Stimulated activated CD4-positive, alpha-beta T cell treated with anti-CD3 and anti-CD28 coated beads, Interleukin-15, amount 100 ng/mL, for 24 hours (primary cell): Measurements from ENCODE around the gene DLST.

ENCODE experiments used
- DNase-seq: peaks from one replicate; pipeline ENCODE4 v3.0.0-alpha.2; 2020

Gene DLST

DNA sequence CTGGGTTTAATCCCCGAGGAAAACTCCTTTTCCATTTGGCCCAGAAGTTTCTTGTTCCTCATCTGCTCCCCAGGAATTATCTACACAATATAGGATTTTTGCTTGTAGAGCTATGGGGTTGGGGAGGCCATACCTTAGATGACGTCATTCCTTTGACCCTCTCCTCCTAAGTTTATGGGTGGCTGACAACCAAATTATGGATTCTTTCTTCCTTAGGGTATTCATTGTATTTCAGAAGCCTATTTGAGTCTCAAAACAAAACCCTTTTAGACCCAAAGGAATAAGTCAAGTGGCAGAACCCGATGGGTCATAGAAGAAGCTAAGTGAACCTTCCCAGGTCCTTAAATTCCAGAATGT, 20.0 kb upstream of the DLST start:
- no peak for DNase-seq

- no peak for DNase-seq
Measured at GRCh38 chr14:74863274-74863673, 18.4 kb upstream of the DLST start.

DNA sequence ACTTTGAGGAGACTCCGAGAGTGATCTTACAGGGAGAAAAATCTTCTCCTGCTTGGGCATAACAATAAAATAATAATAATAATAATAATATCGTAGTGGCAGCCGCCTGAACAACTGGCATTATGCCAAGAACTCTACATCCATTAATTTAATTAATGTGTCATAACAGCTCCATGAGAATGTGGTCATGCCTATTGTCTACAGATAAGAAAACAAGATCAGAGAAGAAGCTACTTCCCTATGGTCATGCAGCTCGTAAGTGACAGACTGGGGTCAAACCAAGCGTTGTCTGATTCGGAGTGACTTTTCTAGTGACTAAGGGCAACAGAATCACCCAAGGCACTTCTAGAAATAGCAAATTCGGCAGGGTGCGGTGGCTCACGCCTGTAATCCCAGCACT, 17.5 kb upstream of the DLST start:
- no peak for DNase-seq

- no peak for DNase-seq
Measured at GRCh38 chr14:74865156-74865555, 16.6 kb upstream of the DLST start.

DNA sequence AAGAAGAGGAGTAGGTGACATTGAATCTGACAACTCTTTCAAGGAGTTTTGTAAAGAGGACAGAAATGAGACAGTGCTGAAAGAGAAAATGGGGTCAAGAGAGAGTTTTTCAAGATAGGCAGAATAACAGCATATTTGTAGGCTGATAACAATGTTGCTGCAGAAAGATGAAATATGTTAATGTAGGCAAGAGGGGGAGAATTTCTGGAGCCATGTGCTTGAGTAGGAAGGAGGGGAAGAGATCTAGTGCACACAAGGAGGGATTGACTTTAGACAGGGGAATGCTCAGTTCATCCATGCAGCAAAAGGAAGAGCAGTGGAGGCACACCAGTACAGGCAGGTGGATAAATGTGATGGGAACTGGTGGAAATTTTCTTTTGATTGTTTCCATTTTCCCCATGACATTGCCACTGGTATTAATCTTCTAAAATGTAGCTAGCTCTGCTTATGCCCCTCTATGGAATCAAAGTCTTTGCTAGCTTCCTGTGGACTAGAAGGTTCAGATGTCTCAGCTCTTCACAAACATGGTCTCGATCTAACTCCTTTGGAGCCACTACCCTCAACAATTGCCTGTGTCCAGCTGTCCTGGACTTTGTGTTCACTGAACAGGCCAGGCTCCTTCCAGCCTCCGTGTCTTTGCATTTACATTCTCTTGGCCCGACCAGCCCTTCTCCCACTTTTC, 14.9 kb upstream of the DLST start:
- DNase-seq, result no peak

DNA sequence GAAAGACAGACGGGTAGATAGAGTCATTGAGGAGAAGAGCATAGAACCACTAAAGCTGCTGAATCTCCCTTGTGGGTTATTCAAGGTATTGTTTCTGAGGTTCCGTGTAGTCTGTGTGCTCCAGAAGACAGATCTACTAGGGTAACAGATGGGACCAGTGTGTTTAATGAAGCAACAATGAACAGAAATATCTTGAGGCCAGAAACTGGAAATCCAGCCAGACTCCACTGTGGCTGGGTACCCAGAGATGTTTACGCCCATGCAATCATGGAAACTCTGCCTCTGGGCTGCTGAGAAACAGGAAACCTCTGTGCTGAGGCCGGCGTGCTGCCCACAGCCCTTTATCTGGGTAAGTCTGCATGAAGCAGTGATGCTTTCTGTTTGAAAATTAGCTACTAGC, 14.0 kb upstream of the DLST start:
- peak; percentile 69 for DNase-seq

- no peak for DNase-seq
Measured at GRCh38 chr14:74868739-74869138, 13.0 kb upstream of the DLST start.

- no peak for DNase-seq
Measured at GRCh38 chr14:74871819-74872218, 9.9 kb upstream of the DLST start.

DNA sequence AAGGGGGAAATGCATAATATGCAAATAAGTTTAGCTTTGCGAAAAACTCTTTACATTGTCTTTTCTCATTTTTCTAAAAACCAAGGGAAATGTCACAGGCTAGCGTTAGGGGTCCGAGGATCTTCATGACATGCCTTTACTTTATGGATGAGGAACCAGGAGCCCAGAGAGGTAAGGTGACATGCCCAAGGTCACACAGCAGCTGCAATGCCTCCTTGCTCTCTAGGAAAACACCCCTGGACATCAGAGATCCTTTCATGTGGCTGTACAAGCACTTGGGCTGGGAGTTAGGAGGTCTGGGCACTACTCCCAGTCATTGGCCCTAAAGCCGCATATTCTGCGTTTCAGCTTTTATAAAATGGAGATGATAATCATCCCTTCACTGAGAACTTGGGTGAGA, 6.5 kb upstream of the DLST start:
- no peak for DNase-seq

GRCh38 chr14:74875941-74876913, 5.5 kb upstream of the DLST start, which contains the start of gene PROX2:
TSS of gene PROX2 (minus strand) at chr14:74876145. CDS start at chr14:74863834, 12,311 bp downstream.
- peak; percentile 25 for DNase-seq

GRCh38 chr14:74879427-74880182, 2.1 kb upstream of the DLST start:
- no peak for DNase-seq

GRCh38 chr14:74882103-74882920, 596 bp downstream of the DLST start:
- peak; percentile 64 for DNase-seq

GRCh38 chr14:74886001-74886400, 4.3 kb downstream of the DLST start:
- no peak for DNase-seq

- DNase-seq, result no peak
Measured at GRCh38 chr14:74888164-74889158, 6.7 kb downstream of the DLST start.

DNA sequence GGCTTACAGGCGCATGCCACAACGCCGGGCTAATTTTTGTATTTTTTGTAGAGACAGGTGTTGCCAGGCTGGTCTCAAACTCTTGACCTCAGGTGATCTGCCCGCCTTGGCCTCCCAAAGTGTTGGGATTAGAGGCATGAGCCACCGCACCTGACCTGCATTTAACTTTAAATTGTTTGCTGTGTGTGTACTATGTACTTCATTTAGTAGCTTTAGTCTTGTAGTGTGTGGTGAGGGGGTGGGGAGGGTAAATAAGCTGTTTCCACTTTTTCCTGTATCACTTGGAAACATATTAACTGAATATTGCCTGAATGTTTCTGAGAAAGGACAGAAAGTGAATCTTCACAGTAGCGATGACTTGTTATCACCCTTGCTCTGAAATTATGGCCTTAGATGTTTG, 8.5 kb downstream of the DLST start:
- no peak for DNase-seq

GRCh38 chr14:74891870-74892269, 10.2 kb downstream of the DLST start:
- DNase-seq, result no peak

DNA sequence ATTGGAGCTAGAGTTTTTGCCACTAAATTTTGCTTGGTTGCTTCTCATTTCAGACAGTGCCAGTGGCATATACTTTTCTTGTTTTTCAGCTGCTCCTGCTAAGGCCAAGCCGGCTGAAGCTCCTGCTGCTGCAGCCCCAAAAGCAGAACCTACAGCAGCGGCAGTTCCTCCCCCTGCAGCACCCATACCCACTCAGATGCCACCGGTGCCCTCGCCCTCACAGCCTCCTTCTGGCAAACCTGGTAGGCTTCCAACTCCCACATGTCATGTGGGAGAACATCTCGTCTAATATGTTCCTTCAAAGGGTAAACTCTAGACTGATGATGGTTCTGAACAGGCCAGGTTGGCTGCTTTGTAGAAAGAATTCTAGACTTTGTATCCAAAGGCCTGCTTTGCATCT, 11.0 kb downstream of the DLST start:
- DNase-seq, result no peak

GRCh38 chr14:74893614-74894091, 11.9 kb downstream of the DLST start:
- no peak for DNase-seq

GRCh38 chr14:74896400-74896799, 14.7 kb downstream of the DLST start:
- DNase-seq, result no peak

GRCh38 chr14:74897642-74898041, 15.9 kb downstream of the DLST start:
- DNase-seq, result no peak

- no peak for DNase-seq
Measured at GRCh38 chr14:74898083-74898482, 16.4 kb downstream of the DLST start.
